Panc1 (cell line): ENCODE measurements around the gene ENO1. TPM values are rescaled to one million over a fixed set of nuclear protein-coding genes. Genes with fewer than 3 reads are reported as not detected.
A peak's percentile ranks its signal among the peaks of the same experiment; 100 is the strongest.

Experiments used
- ATAC-seq: fragments of 200-7000 bp; cut with Tn5 transposase; 2 replicates; pipeline ENCODE4 v1.9.1; 2020; ENCODE audit warnings: mild to moderate bottlenecking, moderate library complexity
- BruUV-seq: library from RNA; stranded (reverse); fragments of 400-500 nt; replicated peaks from 2 replicates; lab custom pipeline; 2021; lab: Mats Ljungman, UMichigan
- CTCF ChIA-PET: fragments of 300-600 bp; sonication (Branson Sonifier 250); formaldehyde crosslinking; loops from one replicate; lab custom pipeline; 2022; ENCODE audit warnings: antibody characterized with exemption; lab: Charles Lee
- POLR2A ChIA-PET: fragments of 300-600 bp; sonication (Branson Sonifier 250); formaldehyde crosslinking; loops from one replicate; lab custom pipeline; 2022; ENCODE audit warnings: antibody characterized with exemption; lab: Charles Lee
- DNase-seq: peaks from one replicate; pipeline ENCODE4 v3.0.0-alpha.2; 2010; ENCODE audit warnings: low read depth, low spot score
- H3K27ac ChIP-seq: 2 replicates; pipeline ENCODE4 v1.5.1; 2011; ENCODE audit warnings: mild to moderate bottlenecking, low read length, inconsistent platforms
- H3K27me3 ChIP-seq: fragments of 200-500 bp; sonication (Bioruptor generic); 2 replicates; pipeline ENCODE4 v1.6.0; 2014; ENCODE audit warnings: low read length, inconsistent platforms; ENCODE audit not compliant: control insufficient read depth, insufficient read depth
- H3K36me3 ChIP-seq: fragments of 200-500 bp; sonication (Bioruptor generic); 2 replicates; pipeline ENCODE4 v1.5.1; 2014; ENCODE audit warnings: inconsistent platforms, mild to moderate bottlenecking, low read length, moderate library complexity; ENCODE audit not compliant: control insufficient read depth, insufficient read depth
- H3K4me1 ChIP-seq: 2 replicates; pipeline ENCODE4 v1.5.1; 2011; ENCODE audit warnings: inconsistent platforms, mild to moderate bottlenecking, low read length, moderate library complexity; ENCODE audit not compliant: control insufficient read depth, insufficient read depth
- H3K4me3 ChIP-seq, 2 experiments: 2 replicates each; pipeline ENCODE4 v1.5.1; 2011 to 2012; ENCODE audit warnings: low read depth in 2 of 2, low read length in 2 of 2, mild to moderate bottlenecking in 2 of 2, inconsistent platforms in 1 of 2, moderate library complexity in 1 of 2
- H3K9me3 ChIP-seq: fragments of 200-500 bp; sonication (Bioruptor generic); 2 replicates; pipeline ENCODE4 v1.5.1; 2014; ENCODE audit warnings: low read depth, mild to moderate bottlenecking, inconsistent platforms, low read length, moderate library complexity; ENCODE audit not compliant: control insufficient read depth, insufficient read depth
- POLR2AphosphoS5 ChIP-seq: IDR thresholded peaks from 2 replicates; pipeline ENCODE4 v1.6.1; 2012; ENCODE audit warnings: mild to moderate bottlenecking, low read depth, low read length, moderate library complexity
- REST ChIP-seq, 2 experiments: IDR thresholded peaks; 2 replicates each; pipeline ENCODE4 v1.6.1; 2011 to 2012; ENCODE audit warnings: low read depth in 2 of 2, control low read depth in 1 of 2, low read length in 1 of 2, mild to moderate bottlenecking in 1 of 2, moderate library complexity in 1 of 2; ENCODE audit not compliant: insufficient read depth in 1 of 2
- SIN3A ChIP-seq: IDR thresholded peaks from 2 replicates; pipeline ENCODE4 v1.6.1; 2012; ENCODE audit warnings: low read depth, mild to moderate bottlenecking, low read length, moderate library complexity, borderline replicate concordance; ENCODE audit not compliant: insufficient read depth
- TCF7L2 ChIP-seq: IDR thresholded peaks from 2 replicates; pipeline ENCODE4 v1.6.1; 2011; ENCODE audit warnings: mild to moderate bottlenecking, low read depth, low read length, inconsistent platforms
- in situ Hi-C: cut with HindIII; loops from 2 replicates; pipeline ENCODE4 v1.10.0; 2016; ENCODE audit warnings: low sequenced_read_pairs, low pct_unique_long_range_greater_than_20kb
- intact Hi-C: fragments of 100-400 bp; cut with micrococcal nuclease; formaldehyde crosslinking; loops from one replicate; pipeline ENCODE4 v1.10.0; 2022; ENCODE audit not compliant: unreplicated experiment
- total RNA-seq: library from RNA; stranded (reverse); gene quantifications from one replicate; pipeline ENCODE4 v1.2.1, GENCODE V29; 2021; ENCODE audit not compliant: unreplicated experiment
- TF ChIP-seq, protein P1 (sequence below): fragments of 450-650 bp; IDR thresholded peaks from 2 replicates; pipeline ENCODE4 v1.5.1; 2017; ENCODE audit warnings: mild to moderate bottlenecking

The ENO1 gene
- total RNA-seq, 1 experiment from 2014 or later = 2,480 TPM

DNA sequence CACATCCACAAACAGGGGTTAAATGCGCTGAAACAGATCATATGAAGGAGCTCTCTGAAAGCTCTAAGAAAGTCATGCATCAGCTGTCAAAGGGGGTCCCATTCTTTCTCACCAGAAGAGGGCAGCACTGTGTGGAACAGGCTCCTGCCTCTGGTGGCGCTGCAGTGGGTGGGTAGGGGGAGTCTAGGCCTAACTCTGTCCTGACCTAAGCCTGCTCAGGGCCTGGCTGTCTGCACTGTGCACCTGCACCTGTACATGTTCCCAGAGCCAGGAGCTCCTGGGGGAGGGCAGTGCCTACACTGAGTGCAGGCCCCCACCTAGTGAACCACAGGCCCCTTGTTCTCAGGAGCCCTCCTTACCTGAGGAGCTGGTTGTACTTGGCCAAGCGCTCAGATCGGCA lies 16.0 kb downstream of the ENO1 start:
- H3K36me3 ChIP-seq = peaks cover 32% of the 10 kb centered on the region
- H3K27ac ChIP-seq = peak overlapping the region; percentile 21
- no peak for DNase-seq
- POLR2A ChIA-PET = no interaction called here
- in situ Hi-C loops (no loop called here), intact Hi-C loops (no loop called here)
- no peak for TF ChIP-seq POLR2AphosphoS5
- TF ChIP-seq, protein P1, sequence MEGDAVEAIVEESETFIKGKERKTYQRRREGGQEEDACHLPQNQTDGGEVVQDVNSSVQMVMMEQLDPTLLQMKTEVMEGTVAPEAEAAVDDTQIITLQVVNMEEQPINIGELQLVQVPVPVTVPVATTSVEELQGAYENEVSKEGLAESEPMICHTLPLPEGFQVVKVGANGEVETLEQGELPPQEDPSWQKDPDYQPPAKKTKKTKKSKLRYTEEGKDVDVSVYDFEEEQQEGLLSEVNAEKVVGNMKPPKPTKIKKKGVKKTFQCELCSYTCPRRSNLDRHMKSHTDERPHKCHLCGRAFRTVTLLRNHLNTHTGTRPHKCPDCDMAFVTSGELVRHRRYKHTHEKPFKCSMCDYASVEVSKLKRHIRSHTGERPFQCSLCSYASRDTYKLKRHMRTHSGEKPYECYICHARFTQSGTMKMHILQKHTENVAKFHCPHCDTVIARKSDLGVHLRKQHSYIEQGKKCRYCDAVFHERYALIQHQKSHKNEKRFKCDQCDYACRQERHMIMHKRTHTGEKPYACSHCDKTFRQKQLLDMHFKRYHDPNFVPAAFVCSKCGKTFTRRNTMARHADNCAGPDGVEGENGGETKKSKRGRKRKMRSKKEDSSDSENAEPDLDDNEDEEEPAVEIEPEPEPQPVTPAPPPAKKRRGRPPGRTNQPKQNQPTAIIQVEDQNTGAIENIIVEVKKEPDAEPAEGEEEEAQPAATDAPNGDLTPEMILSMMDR = peak; percentile 82
- no peaks in the 10 kb centered on the region for H3K27me3 ChIP-seq
- no peak overlapping the region for H3K4me3 ChIP-seq
- BruUV-seq = no TSS peak
- no peak; the same call in 1 of the 2 replicates for ATAC-seq
- CTCF ChIA-PET = interaction anchor here (0.7 kb wide), 1 partner anchor 36 kb away, joined by 3 read pairs; no protein-coding TSS in a partner anchor
- H3K9me3 ChIP-seq = no peaks in the 10 kb centered on the region
- peaks cover 75% of the 10 kb centered on the region for H3K4me1 ChIP-seq

- in situ Hi-C loops = no loop called here
- intact Hi-C loops = no loop called here
- H3K36me3 ChIP-seq = peaks cover 27% of the 10 kb centered on the region
- ATAC-seq (no peak), DNase-seq (no peak)
- no peak overlapping the region for H3K4me3 ChIP-seq
- peak overlapping the region; percentile 12 for H3K27ac ChIP-seq
- POLR2A ChIA-PET = interaction anchor here (0.6 kb wide), 1 partner anchor 1163 kb away, joined by 3 read pairs; no protein-coding TSS in a partner anchor
- no peaks in the 10 kb centered on the region for H3K9me3 ChIP-seq
- TSS peak; percentile 69 for BruUV-seq
- no peak for TF ChIP-seq SIN3A
- no peak for TF ChIP-seq POLR2AphosphoS5
- CTCF ChIA-PET = interaction anchor here (0.5 to 3.4 kb wide), 2 partner anchors 12 to 157 kb away, joined by 3 to 11 read pairs; no protein-coding TSS in a partner anchor
- no peaks in the 10 kb centered on the region for H3K27me3 ChIP-seq
- H3K4me1 ChIP-seq = peaks cover 76% of the 10 kb centered on the region
Measured at GRCh38 chr1:8860738-8861516, 17.6 kb downstream of the ENO1 start.

GRCh38 chr1:8858888-8859706 lies 19.4 kb downstream of the ENO1 start:
- Histone ChIP-seq H3K4me3 (no peak overlapping the region), H3K36me3 (peaks cover 14% of the 10 kb centered on the region), H3K27ac (peak overlapping the region; percentile 78), H3K4me1 (peaks cover 65% of the 10 kb centered on the region), H3K9me3 (no peaks in the 10 kb centered on the region), H3K27me3 (no peaks in the 10 kb centered on the region)
- no TSS peak for BruUV-seq
- intact Hi-C loops = no loop called here
- ChIA-PET POLR2A (no interaction called here), CTCF (interaction anchor here (0.8 to 3.4 kb wide), 3 partner anchors 10 to 428 kb away, joined by 3 to 11 read pairs (median 3); no protein-coding TSS in a partner anchor)
- in situ Hi-C loops = no loop called here
- TF ChIP-seq REST (IDR thresholded peaks at IDR 0.05; ENCODE audit: insufficient read depth in 1 of 2, low read depth in 2 of 2, low read length in 1 of 2) = no peak
- TF ChIP-seq SIN3A = no peak
- TF ChIP-seq TCF7L2 = no peak
- TF ChIP-seq, protein P1 = peak; percentile 85
- no peak for TF ChIP-seq POLR2AphosphoS5
- peak; percentile 41 for ATAC-seq
- no peak for DNase-seq
